HepG2 (cell line): Measurements from ENCODE around the gene CNOT10. TPM values are rescaled to one million over a fixed set of nuclear protein-coding genes. Genes with fewer than 3 reads are reported as not detected.

Source experiments
- AKAP8 ChIP-seq: sonication (generic); formaldehyde crosslinking; IDR thresholded peaks from 2 replicates; pipeline ENCODE4 v1.5.1; 2020; ENCODE audit warnings: mild to moderate bottlenecking, missing genetic modification reagents
- CSRNP2 ChIP-seq: sonication (generic); formaldehyde crosslinking; conservative IDR thresholded peaks from 2 replicates; pipeline ENCODE4 v1.8.0; 2022; ENCODE audit warnings: low read depth, missing genetic modification reagents
- GATAD2A ChIP-seq: IDR thresholded peaks from 2 replicates; pipeline ENCODE4 v1.6.1; 2016
- NFKB2 ChIP-seq: sonication (generic); formaldehyde crosslinking; IDR thresholded peaks from 2 replicates; pipeline ENCODE4 v1.4.0; 2020; ENCODE audit warnings: missing genetic modification reagents, borderline replicate concordance
- SKI ChIP-seq: fragments of 450-650 bp; IDR thresholded peaks from one replicate; pipeline ENCODE4 v1.6.1; 2018; ENCODE audit warnings: mild to moderate bottlenecking; ENCODE audit not compliant: partially characterized antibody
- SPEN ChIP-seq: sonication (generic); formaldehyde crosslinking; IDR thresholded peaks from 2 replicates; pipeline ENCODE4 v1.5.1; 2020; ENCODE audit warnings: low read depth, mild to moderate bottlenecking, missing genetic modification reagents
- ZBTB3 ChIP-seq: sonication (generic); formaldehyde crosslinking; IDR thresholded peaks from 2 replicates; pipeline ENCODE4 v1.4.0; 2020; ENCODE audit warnings: low read depth, mild to moderate bottlenecking, moderate library complexity, missing genetic modification reagents, borderline replicate concordance
- ZBTB43 ChIP-seq: sonication (generic); formaldehyde crosslinking; conservative IDR thresholded peaks from 2 replicates; pipeline ENCODE4 v1.4.0; 2020; ENCODE audit warnings: missing genetic modification reagents
- ZC3H4 ChIP-seq: sonication (generic); formaldehyde crosslinking; IDR thresholded peaks from 2 replicates; pipeline ENCODE4 v1.4.0; 2020; ENCODE audit warnings: missing genetic modification reagents, borderline replicate concordance
- ZFX ChIP-seq: sonication (generic); formaldehyde crosslinking; IDR thresholded peaks from 2 replicates; pipeline ENCODE4 v1.4.0; 2020; ENCODE audit warnings: mild to moderate bottlenecking, low read depth, missing genetic modification reagents, moderate library complexity
- ZNF143 ChIP-seq: sonication (generic); formaldehyde crosslinking; IDR thresholded peaks from 2 replicates; pipeline ENCODE4 v1.4.0; 2020; ENCODE audit warnings: missing genetic modification reagents
- ZNF333 ChIP-seq: sonication (generic); formaldehyde crosslinking; IDR thresholded peaks from 2 replicates; pipeline ENCODE4 v1.4.0; 2020; ENCODE audit warnings: mild to moderate bottlenecking, missing genetic modification reagents, borderline replicate concordance
- ZNF781 ChIP-seq: sonication (generic); formaldehyde crosslinking; IDR thresholded peaks from 2 replicates; pipeline ENCODE4 v1.5.1; 2020; ENCODE audit warnings: borderline replicate concordance, mild to moderate bottlenecking, missing genetic modification reagents; ENCODE audit errors: not compliant biosample characterization
- polyA plus RNA-seq, 8 experiments: library from polyadenylated mRNA; depleted of rRNA in 3 of 8; stranded (reverse) in 7 of 8; unstranded in 1 of 8; fragments of >200 nt; fragmentation: Illumina TruSeq in 4 of 8; extraction: Trizol in 4 of 8; gene quantifications; 2 replicates each; pipeline versions ENCODE4 v1.2.1 to v1.2.3, GENCODE V29; 2011 to 2016; ENCODE audit warnings: low read depth in 4 of 8, missing spikeins in 1 of 8, mixed read lengths in 1 of 8; ENCODE audit not compliant: insufficient read depth in 1 of 8
- total RNA-seq, 5 experiments: library from RNA; depleted of rRNA; stranded (reverse); fragments of >200 nt; fragmentation: Illumina TruSeq; extraction: Trizol; gene quantifications; 2 replicates each; pipeline ENCODE4 v1.2.3, GENCODE V29; 2016; ENCODE audit warnings: low read depth in 1 of 5
- TF ChIP-seq, protein P1 (sequence below): sonication (generic); formaldehyde crosslinking; IDR thresholded peaks from 2 replicates; pipeline ENCODE4 v1.8.0; 2023; ENCODE audit warnings: mild to moderate bottlenecking, missing genetic modification reagents
- TF ChIP-seq, protein P2 (sequence below): sonication (generic); formaldehyde crosslinking; IDR thresholded peaks from 2 replicates; pipeline ENCODE4 v1.5.0; 2020; ENCODE audit warnings: mild to moderate bottlenecking, missing genetic modification reagents, borderline replicate concordance

The CNOT10 gene
- total and polyA plus RNA-seq, 2 of the 13 experiments (the other 11 are each of a cell fraction or from before 2014, with no cell fraction given) = 21.2 to 34.1 TPM

- peak; percentile 60; the same call in 1 of the 2 replicates for TF ChIP-seq NFKB2 (CRISPR knock-in tag)
- TF ChIP-seq ZBTB3 (CRISPR knock-in tag) = no peak
- TF ChIP-seq ZBTB43 (CRISPR knock-in tag) = peak; percentile 27; the same call in 1 of the 2 replicates
- TF ChIP-seq ZNF333 = no peak; the same call in 1 of the 2 replicates
- TF ChIP-seq SPEN (CRISPR knock-in tag) = peak; percentile 81
- TF ChIP-seq ZC3H4 = peak; percentile 83
- TF ChIP-seq, protein P1, sequence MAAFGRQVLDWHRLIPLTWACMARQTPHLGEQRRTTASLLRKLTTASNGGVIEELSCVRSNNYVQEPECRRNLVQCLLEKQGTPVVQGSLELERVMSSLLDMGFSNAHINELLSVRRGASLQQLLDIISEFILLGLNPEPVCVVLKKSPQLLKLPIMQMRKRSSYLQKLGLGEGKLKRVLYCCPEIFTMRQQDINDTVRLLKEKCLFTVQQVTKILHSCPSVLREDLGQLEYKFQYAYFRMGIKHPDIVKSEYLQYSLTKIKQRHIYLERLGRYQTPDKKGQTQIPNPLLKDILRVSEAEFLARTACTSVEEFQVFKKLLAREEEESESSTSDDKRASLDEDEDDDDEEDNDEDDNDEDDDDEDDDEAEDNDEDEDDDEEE (CRISPR knock-in tag) = peak; percentile 87; the same call in 1 of the 2 replicates
- peak; percentile 73; the same call in 1 of the 2 replicates for TF ChIP-seq GATAD2A (CRISPR knock-in tag)
- no peak for TF ChIP-seq AKAP8 (CRISPR knock-in tag)
- TF ChIP-seq SKI = peak; percentile 60
- no peak for TF ChIP-seq CSRNP2 (CRISPR knock-in tag)
- TF ChIP-seq, protein P2, sequence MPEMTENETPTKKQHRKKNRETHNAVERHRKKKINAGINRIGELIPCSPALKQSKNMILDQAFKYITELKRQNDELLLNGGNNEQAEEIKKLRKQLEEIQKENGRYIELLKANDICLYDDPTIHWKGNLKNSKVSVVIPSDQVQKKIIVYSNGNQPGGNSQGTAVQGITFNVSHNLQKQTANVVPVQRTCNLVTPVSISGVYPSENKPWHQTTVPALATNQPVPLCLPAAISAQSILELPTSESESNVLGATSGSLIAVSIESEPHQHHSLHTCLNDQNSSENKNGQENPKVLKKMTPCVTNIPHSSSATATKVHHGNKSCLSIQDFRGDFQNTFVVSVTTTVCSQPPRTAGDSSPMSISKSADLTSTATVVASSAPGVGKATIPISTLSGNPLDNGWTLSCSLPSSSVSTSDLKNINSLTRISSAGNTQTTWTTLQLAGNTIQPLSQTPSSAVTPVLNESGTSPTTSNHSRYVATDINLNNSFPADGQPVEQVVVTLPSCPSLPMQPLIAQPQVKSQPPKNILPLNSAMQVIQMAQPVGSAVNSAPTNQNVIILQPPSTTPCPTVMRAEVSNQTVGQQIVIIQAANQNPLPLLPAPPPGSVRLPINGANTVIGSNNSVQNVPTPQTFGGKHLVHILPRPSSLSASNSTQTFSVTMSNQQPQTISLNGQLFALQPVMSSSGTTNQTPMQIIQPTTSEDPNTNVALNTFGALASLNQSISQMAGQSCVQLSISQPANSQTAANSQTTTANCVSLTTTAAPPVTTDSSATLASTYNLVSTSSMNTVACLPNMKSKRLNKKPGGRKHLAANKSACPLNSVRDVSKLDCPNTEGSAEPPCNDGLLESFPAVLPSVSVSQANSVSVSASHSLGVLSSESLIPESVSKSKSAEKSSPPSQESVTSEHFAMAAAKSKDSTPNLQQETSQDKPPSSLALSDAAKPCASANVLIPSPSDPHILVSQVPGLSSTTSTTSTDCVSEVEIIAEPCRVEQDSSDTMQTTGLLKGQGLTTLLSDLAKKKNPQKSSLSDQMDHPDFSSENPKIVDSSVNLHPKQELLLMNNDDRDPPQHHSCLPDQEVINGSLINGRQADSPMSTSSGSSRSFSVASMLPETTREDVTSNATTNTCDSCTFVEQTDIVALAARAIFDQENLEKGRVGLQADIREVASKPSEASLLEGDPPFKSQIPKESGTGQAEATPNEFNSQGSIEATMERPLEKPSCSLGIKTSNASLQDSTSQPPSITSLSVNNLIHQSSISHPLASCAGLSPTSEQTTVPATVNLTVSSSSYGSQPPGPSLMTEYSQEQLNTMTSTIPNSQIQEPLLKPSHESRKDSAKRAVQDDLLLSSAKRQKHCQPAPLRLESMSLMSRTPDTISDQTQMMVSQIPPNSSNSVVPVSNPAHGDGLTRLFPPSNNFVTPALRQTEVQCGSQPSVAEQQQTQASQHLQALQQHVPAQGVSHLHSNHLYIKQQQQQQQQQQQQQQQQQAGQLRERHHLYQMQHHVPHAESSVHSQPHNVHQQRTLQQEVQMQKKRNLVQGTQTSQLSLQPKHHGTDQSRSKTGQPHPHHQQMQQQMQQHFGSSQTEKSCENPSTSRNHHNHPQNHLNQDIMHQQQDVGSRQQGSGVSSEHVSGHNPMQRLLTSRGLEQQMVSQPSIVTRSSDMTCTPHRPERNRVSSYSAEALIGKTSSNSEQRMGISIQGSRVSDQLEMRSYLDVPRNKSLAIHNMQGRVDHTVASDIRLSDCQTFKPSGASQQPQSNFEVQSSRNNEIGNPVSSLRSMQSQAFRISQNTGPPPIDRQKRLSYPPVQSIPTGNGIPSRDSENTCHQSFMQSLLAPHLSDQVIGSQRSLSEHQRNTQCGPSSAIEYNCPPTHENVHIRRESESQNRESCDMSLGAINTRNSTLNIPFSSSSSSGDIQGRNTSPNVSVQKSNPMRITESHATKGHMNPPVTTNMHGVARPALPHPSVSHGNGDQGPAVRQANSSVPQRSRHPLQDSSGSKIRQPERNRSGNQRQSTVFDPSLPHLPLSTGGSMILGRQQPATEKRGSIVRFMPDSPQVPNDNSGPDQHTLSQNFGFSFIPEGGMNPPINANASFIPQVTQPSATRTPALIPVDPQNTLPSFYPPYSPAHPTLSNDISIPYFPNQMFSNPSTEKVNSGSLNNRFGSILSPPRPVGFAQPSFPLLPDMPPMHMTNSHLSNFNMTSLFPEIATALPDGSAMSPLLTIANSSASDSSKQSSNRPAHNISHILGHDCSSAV (CRISPR knock-in tag) = no peak
- TF ChIP-seq ZNF781 (CRISPR knock-in tag) = no peak
- TF ChIP-seq ZNF143 (CRISPR knock-in tag) = no peak
- TF ChIP-seq ZFX (CRISPR knock-in tag) = peak; percentile 71
Measured at GRCh38 chr3:32781211-32781968, 96.4 kb downstream of the CNOT10 start (continued).
